WI38 (cell line): ENCODE measurements around the gene RHOT2.

Source experiments
- H3K4me3 ChIP-seq: 2 replicates; pipeline ENCODE4 v1.5.1; 2011; ENCODE audit warnings: low read depth, mild to moderate bottlenecking, control low read depth, low read length
- CTCF ChIP-seq: IDR thresholded peaks from 2 replicates; pipeline ENCODE4 v1.5.1; 2012; ENCODE audit warnings: low read depth, mild to moderate bottlenecking, control low read depth, low read length

The RHOT2 gene

GRCh38 chr16:629833-630248 lies 38.1 kb upstream of the RHOT2 start:
- TF ChIP-seq CTCF = no peak
- no peak overlapping the region for H3K4me3 ChIP-seq

- TF ChIP-seq CTCF = no peak
Measured at GRCh38 chr16:630249-630814, 37.6 kb upstream of the RHOT2 start.

GRCh38 chr16:630815-631405 lies 37.0 kb upstream of the RHOT2 start, which contains the start of gene WFIKKN1:
Gene WFIKKN1, plus strand, starts transcription at chr16:630985. Its CDS starts 269 bp downstream, at chr16:631254.
- H3K4me3 ChIP-seq = no peak within 1 kb of the TSS
- no peak for TF ChIP-seq CTCF

More at GRCh38 chr16:630249-630814, 37.6 kb upstream of the RHOT2 start:
- no peak overlapping the region for H3K4me3 ChIP-seq

DNA sequence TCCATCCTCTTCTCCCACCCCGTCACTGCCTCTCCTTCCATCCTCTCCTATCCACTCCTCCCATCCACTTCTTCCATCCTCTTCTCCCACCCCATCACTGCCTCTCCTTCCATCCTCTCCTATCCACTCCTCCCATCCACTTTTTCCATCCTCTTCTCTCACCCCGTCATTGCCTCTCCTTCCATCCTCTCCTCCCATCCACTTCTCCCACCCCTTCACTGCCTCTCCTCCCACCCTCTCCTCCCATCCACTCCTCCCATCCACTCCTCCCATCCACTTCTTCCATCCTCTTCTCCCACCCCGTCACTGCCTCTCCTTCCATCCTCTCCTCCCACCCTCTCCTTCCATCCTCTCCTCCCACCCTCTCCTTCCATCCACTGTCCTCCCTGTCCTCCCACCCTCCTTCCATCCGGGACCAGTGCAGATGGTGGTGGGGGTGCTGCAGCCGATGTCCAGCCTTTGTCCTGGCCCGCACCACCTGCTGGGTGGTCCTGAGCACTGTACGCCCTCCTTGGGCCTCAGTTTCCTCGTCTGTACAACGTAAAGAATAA lies 36.0 kb upstream of the RHOT2 start:
- no peak overlapping the region for H3K4me3 ChIP-seq
- TF ChIP-seq CTCF = no peak

- no peak overlapping the region for H3K4me3 ChIP-seq
- no peak for TF ChIP-seq CTCF
Measured at GRCh38 chr16:632486-633335, 35.2 kb upstream of the RHOT2 start.

- no peak for TF ChIP-seq CTCF
- H3K4me3 ChIP-seq = no peak overlapping the region
Measured at GRCh38 chr16:633336-634050, 34.4 kb upstream of the RHOT2 start.
